ENCODE results near the gene GRIK2.

GRCh38 chr6:101585501-101585900 lies 192.0 kb downstream of the GRIK2 start:
- TF ChIP-seq, protein P1, sequence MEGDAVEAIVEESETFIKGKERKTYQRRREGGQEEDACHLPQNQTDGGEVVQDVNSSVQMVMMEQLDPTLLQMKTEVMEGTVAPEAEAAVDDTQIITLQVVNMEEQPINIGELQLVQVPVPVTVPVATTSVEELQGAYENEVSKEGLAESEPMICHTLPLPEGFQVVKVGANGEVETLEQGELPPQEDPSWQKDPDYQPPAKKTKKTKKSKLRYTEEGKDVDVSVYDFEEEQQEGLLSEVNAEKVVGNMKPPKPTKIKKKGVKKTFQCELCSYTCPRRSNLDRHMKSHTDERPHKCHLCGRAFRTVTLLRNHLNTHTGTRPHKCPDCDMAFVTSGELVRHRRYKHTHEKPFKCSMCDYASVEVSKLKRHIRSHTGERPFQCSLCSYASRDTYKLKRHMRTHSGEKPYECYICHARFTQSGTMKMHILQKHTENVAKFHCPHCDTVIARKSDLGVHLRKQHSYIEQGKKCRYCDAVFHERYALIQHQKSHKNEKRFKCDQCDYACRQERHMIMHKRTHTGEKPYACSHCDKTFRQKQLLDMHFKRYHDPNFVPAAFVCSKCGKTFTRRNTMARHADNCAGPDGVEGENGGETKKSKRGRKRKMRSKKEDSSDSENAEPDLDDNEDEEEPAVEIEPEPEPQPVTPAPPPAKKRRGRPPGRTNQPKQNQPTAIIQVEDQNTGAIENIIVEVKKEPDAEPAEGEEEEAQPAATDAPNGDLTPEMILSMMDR (conservative IDR thresholded peaks at IDR 0.05 in 1 of 2, IDR thresholded peaks at IDR 0.05 in 1 of 2; ENCODE audit: extremely low read depth in 1 of 2, insufficient read depth in 1 of 2, low read depth in 1 of 2, low read length in 2 of 2), result no peak
- TF ChIP-seq EZH2 (IDR thresholded peaks at IDR 0.05; ENCODE audit: borderline replicate concordance, low read length), result no peak

Data from mammary epithelial cell (primary cell).